BE2C (cell line): Measurements from ENCODE around the gene IVD.

ENCODE experiments used
- DNase-seq: peaks from one replicate; pipeline ENCODE4 v3.0.0-alpha.2; 2020
- H3K27me3 ChIP-seq: fragments of 250-450 bp; sonication (Bioruptor Pico); 2 replicates; pipeline ENCODE4 v1.5.1; 2020; ENCODE audit warnings: mild to moderate bottlenecking
- H3K36me3 ChIP-seq: fragments of 250-450 bp; sonication (Bioruptor Pico); 2 replicates; pipeline ENCODE4 v1.5.1; 2020; ENCODE audit warnings: mild to moderate bottlenecking
- H3K4me1 ChIP-seq: fragments of 250-450 bp; sonication (Bioruptor Pico); 2 replicates; pipeline ENCODE4 v1.5.1; 2020
- H3K4me3 ChIP-seq: 2 replicates; pipeline ENCODE4 v1.5.1; 2011; ENCODE audit warnings: low read depth, low read length
- H3K9me3 ChIP-seq: fragments of 250-450 bp; sonication (Bioruptor Pico); 2 replicates; pipeline ENCODE4 v1.5.1; 2020
- CTCF ChIP-seq: IDR thresholded peaks from 2 replicates; pipeline ENCODE4 v1.5.1; 2012; ENCODE audit warnings: mild to moderate bottlenecking, low read depth, low read length

The IVD gene

GRCh38 chr15:40435023-40435709 is 29.6 kb downstream of the IVD start:
- H3K36me3 ChIP-seq = no peaks in the 10 kb centered on the region
- H3K4me1 ChIP-seq = 0 out of 2 replicates have a peak, but pooled peaks cover 12% of the 10 kb centered on the region
- TF ChIP-seq CTCF = no peak
- no peak for DNase-seq
- no peaks in the 10 kb centered on the region for H3K27me3 ChIP-seq
- H3K4me3 ChIP-seq = peak overlapping the region; percentile 61
- no peaks in the 10 kb centered on the region for H3K9me3 ChIP-seq

GRCh38 chr15:40435710-40436089 is 30.1 kb downstream of the IVD start:
- no peaks in the 10 kb centered on the region for H3K9me3 ChIP-seq
- H3K36me3 ChIP-seq = no peaks in the 10 kb centered on the region
- no peaks in the 10 kb centered on the region for H3K27me3 ChIP-seq
- H3K4me3 ChIP-seq = peak overlapping the region; percentile 61
- 0 out of 2 replicates have a peak, but pooled peaks cover 12% of the 10 kb centered on the region for H3K4me1 ChIP-seq
- DNase-seq = no peak
- no peak for TF ChIP-seq CTCF

- H3K9me3 ChIP-seq = no peaks in the 10 kb centered on the region
- H3K27me3 ChIP-seq = no peaks in the 10 kb centered on the region
- no peaks in the 10 kb centered on the region for H3K36me3 ChIP-seq
- 0 out of 2 replicates have a peak, but pooled peaks cover 12% of the 10 kb centered on the region for H3K4me1 ChIP-seq
- TF ChIP-seq CTCF = no peak
- peak overlapping the region; percentile 61 for H3K4me3 ChIP-seq
- peak; percentile 50 for DNase-seq
Observed at GRCh38 chr15:40436116-40436891, 30.7 kb downstream of the IVD start.

GRCh38 chr15:40436892-40437751 is 31.5 kb downstream of the IVD start:
- Histone ChIP-seq H3K4me3 (peak overlapping the region; percentile 61), H3K9me3 (no peaks in the 10 kb centered on the region), H3K4me1 (0 out of 2 replicates have a peak, but pooled peaks cover 12% of the 10 kb centered on the region), H3K27me3 (no peaks in the 10 kb centered on the region), H3K36me3 (no peaks in the 10 kb centered on the region)
- DNase-seq = no peak
- TF ChIP-seq CTCF = no peak

- no peaks in the 10 kb centered on the region for H3K27me3 ChIP-seq
- H3K4me1 ChIP-seq = peaks cover 12% of the 10 kb centered on the region; the same call in 1 of the 2 replicates
- no peaks in the 10 kb centered on the region for H3K36me3 ChIP-seq
- no peak for TF ChIP-seq CTCF
- DNase-seq = no peak
- no peaks in the 10 kb centered on the region for H3K9me3 ChIP-seq
- no peak overlapping the region for H3K4me3 ChIP-seq
Observed at GRCh38 chr15:40437752-40438687, 32.4 kb downstream of the IVD start.
